ENCODE results near the gene PAK4.
"Not testable (repeated sequence)": the region's sequence is repeated elsewhere in the genome, so short reads cannot be mapped to it uniquely, and the experiment has no call there.

Gene PAK4

DNA sequence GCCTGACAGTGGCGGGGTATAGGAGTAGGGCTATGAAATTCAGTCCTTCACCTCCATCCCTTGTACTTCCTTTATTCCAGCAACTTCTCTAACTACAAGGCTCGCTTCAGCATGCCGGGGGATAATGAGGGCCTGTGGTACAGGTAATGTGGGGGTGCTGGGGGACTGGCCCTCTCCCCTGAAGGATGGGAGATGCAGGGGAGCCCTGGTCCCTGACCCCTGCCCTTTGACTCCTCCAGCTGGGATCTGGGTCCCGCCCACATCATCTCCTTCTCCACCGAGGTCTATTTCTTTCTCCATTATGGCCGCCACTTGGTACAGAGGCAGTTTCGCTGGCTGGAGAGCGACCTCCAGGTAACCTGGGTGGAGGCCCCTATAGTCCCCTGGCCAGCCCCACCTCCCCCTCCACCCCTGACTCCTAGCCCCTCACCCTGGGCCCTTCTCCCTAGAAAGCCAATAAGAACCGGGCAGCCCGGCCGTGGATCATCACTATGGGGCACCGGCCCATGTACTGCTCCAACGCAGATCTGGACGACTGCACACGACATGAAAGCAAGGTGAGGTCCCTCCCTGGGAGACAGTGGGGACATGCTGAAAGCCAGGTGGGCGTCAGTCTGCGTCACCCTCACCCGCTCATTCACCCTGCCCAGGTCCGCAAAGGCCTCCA lies 25.0 kb upstream of the PAK4 start:
- no peak for DNase-seq

- DNase-seq = no peak
Observed at GRCh38 chr19:39103151-39103550, 22.4 kb upstream of the PAK4 start.

DNA sequence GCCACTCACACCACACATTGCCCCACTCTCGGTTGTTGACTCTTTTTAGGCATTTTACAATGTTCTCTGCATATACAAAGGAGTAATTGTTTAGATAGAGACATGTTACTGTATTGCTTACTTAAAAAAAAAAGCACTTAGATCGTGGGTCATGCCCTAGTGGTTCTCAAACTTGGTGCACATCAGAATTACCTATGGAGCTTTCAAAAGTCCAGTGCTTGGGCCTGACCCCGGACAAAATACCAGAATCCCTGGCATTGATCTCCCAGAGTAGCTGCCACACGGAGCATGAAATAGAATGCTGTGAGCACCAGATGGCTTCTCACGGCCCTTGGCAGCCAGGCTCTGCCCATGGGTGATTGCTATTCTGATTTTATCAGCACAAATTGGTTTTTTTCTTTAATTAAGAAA lies 21.4 kb upstream of the PAK4 start:
- DNase-seq = peak; percentile 80

DNA sequence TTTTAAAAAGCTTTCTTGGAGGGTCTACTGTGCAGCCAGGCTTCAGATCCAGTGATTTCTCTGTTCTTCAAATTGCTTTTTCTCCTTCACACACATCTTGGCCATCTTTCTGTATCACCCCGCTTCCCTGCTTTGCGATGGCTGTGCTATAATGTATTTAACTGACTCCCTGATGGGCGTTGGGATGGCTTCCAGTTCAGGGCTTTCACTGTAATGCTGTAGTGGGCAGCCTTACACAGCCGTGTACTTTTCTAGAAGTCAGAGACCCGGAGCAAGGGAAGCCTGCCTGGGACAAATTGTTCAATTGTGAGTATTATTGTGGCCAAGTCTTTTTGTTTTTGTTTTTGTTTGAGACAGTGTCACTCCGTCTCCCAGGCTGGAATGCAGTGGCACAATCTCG lies 19.4 kb upstream of the PAK4 start:
- DNase-seq = no peak

- no peak for DNase-seq
Observed at GRCh38 chr19:39109641-39110040, 15.9 kb upstream of the PAK4 start.

DNA sequence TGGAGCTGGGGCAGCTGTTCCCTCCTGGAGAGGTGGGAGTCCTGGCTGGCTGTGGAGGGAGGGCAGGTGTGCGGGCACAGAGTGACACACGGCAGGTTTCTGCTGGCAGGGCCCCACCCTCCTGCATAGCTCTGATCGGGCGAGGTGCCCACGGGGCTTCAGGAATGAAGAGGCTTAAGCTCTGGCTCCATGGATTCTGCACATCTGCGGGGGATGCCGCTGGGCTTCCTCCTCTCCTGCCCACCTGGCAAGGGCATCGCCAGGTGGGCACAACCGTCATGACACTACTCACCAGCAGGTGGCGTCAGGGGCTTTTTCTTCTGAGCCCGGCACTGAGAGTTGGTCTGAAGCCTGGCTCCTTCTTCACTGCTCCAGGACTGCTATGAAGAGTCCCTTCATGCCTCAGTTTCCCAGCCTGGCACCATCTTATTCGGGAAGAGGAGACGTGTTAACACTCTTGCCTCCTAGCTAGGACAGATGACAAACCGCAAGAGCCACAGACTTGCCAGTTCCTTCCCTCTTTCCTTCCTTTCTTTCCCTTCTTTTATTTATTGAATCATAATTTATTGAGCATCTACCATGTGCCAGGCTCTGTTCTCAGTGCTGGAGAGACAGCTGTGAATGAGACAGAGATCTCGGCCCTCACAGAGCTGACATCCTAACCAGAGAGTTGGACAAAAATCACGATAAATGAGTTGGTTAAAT lies 15.2 kb upstream of the PAK4 start:
- peak; percentile 75 for DNase-seq

DNA sequence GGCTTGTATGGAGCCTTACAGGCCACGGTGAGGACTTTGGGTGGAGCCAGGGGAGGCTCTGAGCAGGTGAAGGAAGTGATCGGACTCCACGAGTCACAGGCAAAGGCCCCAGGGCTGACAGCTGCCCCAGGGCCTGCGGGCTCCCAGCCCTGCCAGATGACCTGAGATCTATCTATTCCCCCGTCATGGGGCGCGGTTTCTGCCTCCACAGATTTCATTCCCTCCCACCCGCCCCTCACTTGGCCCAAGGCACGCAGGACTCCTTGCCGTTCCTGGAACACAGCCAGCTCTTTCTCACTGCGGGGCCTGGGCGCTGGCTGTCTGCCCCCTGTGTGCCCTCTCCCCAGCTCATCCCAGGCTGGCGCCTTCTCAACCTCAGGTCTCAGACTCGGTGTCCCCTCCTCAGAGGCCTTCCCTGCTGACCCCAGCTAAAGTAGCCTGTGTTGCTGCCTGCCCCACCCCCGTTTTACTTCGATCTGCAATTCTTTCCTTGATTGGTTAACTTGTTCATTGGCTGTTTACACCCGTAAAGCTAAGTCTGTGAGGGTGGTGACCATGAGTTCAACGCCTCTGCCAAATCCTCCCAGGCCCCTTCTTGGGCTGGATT lies 13.9 kb upstream of the PAK4 start:
- peak; percentile 27 for DNase-seq

DNA sequence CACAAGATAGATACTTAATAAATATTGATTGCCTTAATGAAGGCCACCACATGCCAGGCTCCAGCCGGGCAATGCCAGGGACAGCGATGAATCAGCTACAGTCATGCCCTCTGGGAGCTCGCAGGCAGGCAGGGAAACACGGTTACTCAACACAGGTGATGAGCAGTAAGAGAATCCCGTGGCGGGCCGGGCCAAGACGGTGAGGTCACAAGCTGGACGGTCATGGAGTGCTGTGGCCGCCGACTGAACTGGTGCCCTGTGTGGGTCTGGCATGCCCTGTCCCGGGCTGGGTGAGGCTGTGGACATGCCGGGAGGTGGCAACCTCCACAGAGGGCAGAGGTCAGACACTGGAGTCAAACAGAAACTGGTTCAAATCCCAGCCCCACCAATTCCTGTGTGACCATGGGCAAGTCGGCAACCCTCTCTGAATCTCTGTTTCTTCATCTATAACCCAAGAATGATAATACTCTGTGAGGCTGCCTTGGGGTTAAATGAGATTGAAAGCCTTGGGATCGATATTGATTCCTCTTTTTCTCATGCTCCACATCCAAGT lies 13.2 kb upstream of the PAK4 start:
- no peak for DNase-seq

- DNase-seq = no peak
Observed at GRCh38 chr19:39113199-39113598, 12.4 kb upstream of the PAK4 start.

DNA sequence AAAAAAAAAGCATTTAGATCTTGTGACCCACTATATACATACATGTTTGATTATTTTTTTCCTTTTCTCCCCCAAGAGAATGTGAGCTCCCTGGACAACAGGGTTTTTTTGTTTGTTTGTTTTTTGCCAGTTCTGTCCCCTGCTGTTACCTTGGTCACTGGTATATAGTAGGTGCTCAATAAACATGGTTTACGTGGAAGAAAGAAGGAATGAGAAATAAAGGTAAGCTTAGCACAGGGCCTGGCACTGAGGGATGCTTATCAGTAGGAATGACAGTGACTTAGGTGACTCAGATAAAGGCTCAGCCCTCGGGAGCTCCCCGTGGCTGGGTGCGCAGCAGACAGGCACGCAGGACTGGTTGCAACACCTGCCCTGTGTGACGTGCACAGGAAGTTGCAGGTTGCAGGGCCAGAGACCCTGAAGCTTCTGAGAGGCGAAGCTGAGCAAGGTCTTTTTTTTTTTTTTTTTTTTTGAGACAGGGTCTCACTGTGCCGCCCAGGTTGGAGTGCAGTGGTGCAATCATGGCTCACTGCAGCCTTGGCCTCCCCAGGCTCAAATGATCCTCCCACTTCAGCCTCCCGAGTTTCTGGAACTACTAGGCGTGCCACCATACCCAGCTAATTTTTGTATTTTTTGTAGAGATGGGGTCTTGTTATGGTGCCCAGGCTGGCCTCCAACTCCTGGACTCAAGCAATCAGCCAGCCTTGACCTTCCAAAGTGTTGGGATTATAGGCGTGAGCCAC lies 10.3 kb upstream of the PAK4 start:
- no peak for DNase-seq

DNA sequence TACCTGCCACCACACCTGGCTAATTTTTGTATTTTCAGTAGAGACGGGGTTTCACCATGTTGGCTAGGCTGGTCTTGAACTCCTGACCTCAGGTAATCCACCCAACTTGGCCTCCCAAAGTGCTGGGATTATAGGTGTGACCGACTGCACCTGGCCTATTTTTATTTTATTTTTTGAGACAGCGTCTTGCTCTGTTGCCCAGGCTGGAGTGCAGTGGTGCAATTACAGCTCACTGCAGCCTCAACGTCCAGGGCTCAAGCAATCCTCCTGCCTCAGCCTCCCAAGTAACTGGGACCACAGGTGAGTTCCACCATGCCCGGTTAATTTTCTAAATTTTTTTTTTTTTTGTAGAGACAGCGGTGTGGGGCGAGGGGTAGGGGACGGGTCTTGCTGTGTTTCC lies 8.6 kb upstream of the PAK4 start:
- not testable (repeated sequence) for DNase-seq

DNA sequence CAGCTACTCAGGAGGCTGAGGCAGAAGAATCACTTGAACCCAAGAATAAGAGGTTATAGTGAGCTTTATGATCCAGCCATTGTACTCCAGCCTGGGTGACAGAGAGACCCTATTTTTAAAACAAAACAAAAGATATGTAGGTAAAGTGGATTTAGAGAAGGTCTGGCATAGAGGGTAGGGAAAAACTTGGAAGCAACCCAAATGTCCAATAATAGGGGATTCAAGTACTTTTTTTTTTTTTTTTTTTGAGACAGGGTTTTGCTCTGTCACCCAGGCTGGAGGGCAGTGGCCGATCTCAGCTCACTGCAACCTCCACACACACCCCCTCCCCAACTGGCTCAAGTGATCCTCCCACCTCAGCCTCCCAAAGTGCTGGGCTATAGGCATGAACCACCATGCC lies 5.8 kb upstream of the PAK4 start:
- DNase-seq = no peak

DNA sequence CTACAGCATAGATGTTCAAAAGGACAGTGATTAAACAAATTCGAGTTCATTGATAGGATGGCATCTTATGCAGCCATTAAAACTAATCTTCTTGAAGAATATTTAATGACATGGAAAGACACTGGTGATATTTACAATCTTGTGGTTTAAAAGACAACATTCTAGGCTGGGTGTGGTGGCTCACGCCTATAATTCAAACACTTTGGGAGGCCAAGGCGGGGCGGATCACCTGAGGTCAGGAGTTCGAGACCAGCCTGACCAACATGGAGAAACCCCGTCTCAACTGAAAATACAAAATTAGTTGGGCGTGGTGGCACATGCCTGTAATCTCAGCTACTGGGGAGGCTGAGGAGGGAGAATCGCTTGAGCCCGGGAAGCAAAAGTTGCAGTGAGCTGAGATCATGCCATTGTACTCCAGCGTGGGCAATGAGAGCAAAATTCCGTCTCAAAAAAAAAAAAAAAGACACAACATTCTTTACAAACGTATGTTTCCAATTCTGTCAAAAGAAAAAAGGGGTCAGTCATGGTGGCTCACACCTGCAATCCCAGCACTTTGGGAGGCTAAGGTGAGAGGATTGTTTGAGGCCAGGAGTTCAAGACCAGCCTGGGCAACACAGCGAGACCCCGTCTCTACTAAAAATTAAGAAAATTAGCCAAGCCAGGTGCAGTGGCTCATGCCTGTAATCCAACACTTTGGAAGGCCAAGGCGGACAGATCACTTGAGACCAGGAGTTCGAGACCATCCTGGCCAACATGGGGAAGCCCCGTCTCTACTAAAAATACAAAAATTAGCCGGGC lies 2.5 kb upstream of the PAK4 start:
- no peak for DNase-seq

DNA sequence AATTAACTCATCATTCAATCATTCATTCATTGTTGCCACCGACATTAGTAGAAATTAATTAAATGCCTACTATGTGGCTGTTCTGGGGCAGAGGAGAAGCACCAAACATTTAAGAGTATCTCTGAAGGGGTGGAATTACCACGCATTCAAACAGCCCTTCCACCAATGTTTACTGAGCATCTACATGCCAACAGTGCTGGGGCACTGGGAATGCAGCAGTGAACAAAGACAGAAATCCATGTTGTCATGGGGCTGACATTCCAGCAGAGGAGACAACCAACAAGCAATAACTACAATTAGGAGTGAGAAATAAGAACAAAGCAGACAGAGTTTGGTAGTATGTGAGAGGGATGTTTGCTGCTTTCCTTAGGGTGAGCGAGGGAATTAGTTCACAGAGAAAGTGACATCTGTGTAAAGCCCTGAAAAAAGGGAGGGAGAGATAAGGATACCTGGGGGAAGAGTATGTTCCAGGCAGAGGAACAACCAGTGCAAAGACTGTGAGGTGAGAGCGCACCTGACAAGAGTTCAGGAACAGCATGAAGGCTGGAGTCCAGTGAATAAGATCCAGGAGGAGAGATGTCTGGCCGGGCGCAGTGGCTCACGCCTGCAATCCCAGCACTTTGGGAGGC lies 1.3 kb upstream of the PAK4 start:
- DNase-seq = no peak

- DNase-seq = no peak
Observed at GRCh38 chr19:39125199-39125553, 410 bp upstream of the PAK4 start.

GRCh38 chr19:39126312-39127187 lies 964 bp downstream of the PAK4 start:
- DNase-seq = no peak

GRCh38 chr19:39127812-39128515 lies 2.4 kb downstream of the PAK4 start:
- no peak for DNase-seq

- no peak for DNase-seq
Observed at GRCh38 chr19:39128516-39129079, 3.0 kb downstream of the PAK4 start.

DNA sequence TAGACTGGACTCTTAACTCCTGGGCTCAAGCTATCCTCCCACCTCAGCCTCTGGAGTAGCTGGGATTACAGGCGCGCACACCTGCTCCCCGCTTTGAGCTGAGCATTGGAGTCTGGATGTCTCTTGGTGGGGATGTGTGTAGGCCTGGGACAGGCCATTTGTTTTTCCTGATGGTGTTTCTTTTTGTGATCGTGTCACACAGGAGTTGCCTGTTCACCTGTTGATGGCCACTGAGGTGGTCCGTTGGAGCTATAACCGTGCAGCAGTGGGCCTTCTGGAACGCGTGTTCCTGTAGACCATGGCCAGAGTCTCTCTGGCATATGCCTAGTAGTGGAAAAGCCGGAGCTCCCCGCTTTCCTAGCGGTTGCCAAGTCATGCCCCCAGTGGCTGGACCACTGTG lies 3.5 kb downstream of the PAK4 start:
- DNase-seq = no peak

Data from NCI-H2171 treated with DMSO at 0.1 percent for 48 hours (cell line).